H9 (cell line): ENCODE measurements around the gene TMEM69. TPM values are rescaled to one million over a fixed set of nuclear protein-coding genes. Genes with fewer than 3 reads are reported as not detected.
A peak's percentile ranks its signal among the peaks of the same experiment; 100 is the strongest.

Experiments used
- DNase-seq: peaks from one replicate; pipeline ENCODE4 v3.0.0-alpha.2; 2017
- H2AFZ ChIP-seq: one replicate; pipeline ENCODE4 v1.6.1; 2013; ENCODE audit warnings: mild to moderate bottlenecking, low read length, control low read depth, moderate library complexity
- H2AK5ac ChIP-seq: 2 replicates; pipeline ENCODE4 v1.6.1; 2013; ENCODE audit warnings: low read length, control low read depth, mixed read lengths; ENCODE audit not compliant: insufficient read length
- H2BK120ac ChIP-seq: one replicate; pipeline ENCODE4 v1.6.1; 2013; ENCODE audit warnings: low read depth, mild to moderate bottlenecking, low read length, control low read depth, inconsistent platforms; ENCODE audit not compliant: poor library complexity, severe bottlenecking
- H2BK12ac ChIP-seq: 2 replicates; pipeline ENCODE4 v1.6.1; 2013; ENCODE audit warnings: low read length, control low read depth, mixed read lengths, low read depth; ENCODE audit not compliant: insufficient read length
- H2BK15ac ChIP-seq: 2 replicates; pipeline ENCODE4 v1.6.1; 2013; ENCODE audit warnings: low read depth, low read length, control low read depth
- H2BK20ac ChIP-seq: one replicate; pipeline ENCODE4 v1.6.1; 2013; ENCODE audit warnings: low read depth, mild to moderate bottlenecking, low read length, control low read depth, inconsistent platforms; ENCODE audit not compliant: poor library complexity, severe bottlenecking
- H2BK5ac ChIP-seq: 2 replicates; pipeline ENCODE4 v1.6.1; 2013; ENCODE audit warnings: low read length, control low read depth, mixed read lengths; ENCODE audit not compliant: insufficient read length
- H3K14ac ChIP-seq: 2 replicates; pipeline ENCODE4 v1.6.1; 2013; ENCODE audit warnings: low read length, control low read depth; ENCODE audit not compliant: insufficient read depth
- H3K18ac ChIP-seq: 2 replicates; pipeline ENCODE4 v1.6.1; 2013; ENCODE audit warnings: low read depth, mild to moderate bottlenecking, mixed read lengths, low read length, control low read depth; ENCODE audit not compliant: insufficient read length
- H3K23ac ChIP-seq: 2 replicates; pipeline ENCODE4 v1.6.1; 2013; ENCODE audit warnings: low read length, control low read depth, mixed read lengths, low read depth; ENCODE audit not compliant: insufficient read length
- H3K23me2 ChIP-seq: 2 replicates; pipeline ENCODE4 v1.6.1; 2013; ENCODE audit warnings: low read depth, mild to moderate bottlenecking, mixed read lengths, low read length, control low read depth; ENCODE audit not compliant: insufficient read length, poor library complexity, severe bottlenecking
- H3K27ac ChIP-seq: 2 replicates; pipeline ENCODE4 v1.5.1; 2013; ENCODE audit warnings: low read length, control low read depth, mixed read lengths, low read depth; ENCODE audit not compliant: insufficient read length
- H3K27me3 ChIP-seq: 2 replicates; pipeline ENCODE4 v1.6.1; 2013; ENCODE audit warnings: low read length, control low read depth, inconsistent platforms; ENCODE audit not compliant: insufficient read depth
- H3K4ac ChIP-seq: 2 replicates; pipeline ENCODE4 v1.6.1; 2013; ENCODE audit warnings: low read depth, mild to moderate bottlenecking, control low read depth, inconsistent platforms, low read length, moderate library complexity
- H3K4me1 ChIP-seq: 2 replicates; pipeline ENCODE4 v1.6.1; 2013; ENCODE audit warnings: low read length, control low read depth, inconsistent platforms; ENCODE audit not compliant: insufficient read depth
- H3K4me2 ChIP-seq: 2 replicates; pipeline ENCODE4 v1.6.1; 2013; ENCODE audit warnings: low read length, control low read depth, mixed read lengths; ENCODE audit not compliant: insufficient read length, insufficient read depth
- H3K56ac ChIP-seq: 2 replicates; pipeline ENCODE4 v1.6.1; 2013; ENCODE audit warnings: low read depth, mild to moderate bottlenecking, mixed read lengths, low read length, control low read depth; ENCODE audit not compliant: insufficient read length
- H3K79me1 ChIP-seq: 2 replicates; pipeline ENCODE4 v1.6.1; 2013; ENCODE audit warnings: low read depth, mild to moderate bottlenecking, moderate library complexity, low read length, control low read depth, inconsistent platforms; ENCODE audit not compliant: insufficient read depth, poor library complexity, severe bottlenecking
- H3K79me2 ChIP-seq: 2 replicates; pipeline ENCODE4 v1.6.1; 2013; ENCODE audit warnings: low read length, control low read depth, inconsistent platforms; ENCODE audit not compliant: insufficient read depth
- H3K9ac ChIP-seq: 2 replicates; pipeline ENCODE4 v1.6.1; 2013; ENCODE audit warnings: low read length, control low read depth, mixed read lengths; ENCODE audit not compliant: insufficient read length; ENCODE audit errors: extremely low read depth
- H3K9me3 ChIP-seq: one replicate; pipeline ENCODE4 v1.6.1; 2013; ENCODE audit warnings: low read depth, low read length, inconsistent platforms; ENCODE audit not compliant: control insufficient read depth
- H3T11ph ChIP-seq: one replicate; pipeline ENCODE4 v1.6.1; 2013; ENCODE audit warnings: mild to moderate bottlenecking, low read length, control low read depth, inconsistent platforms
- H4K20me1 ChIP-seq: one replicate; pipeline ENCODE4 v1.6.1; 2013; ENCODE audit not compliant: control insufficient read depth, insufficient read length, insufficient read depth
- H4K5ac ChIP-seq: 2 replicates; pipeline ENCODE4 v1.6.1; 2013; ENCODE audit warnings: low read depth, mild to moderate bottlenecking, mixed read lengths, low read length, control low read depth; ENCODE audit not compliant: insufficient read length
- H4K8ac ChIP-seq: replicated peaks from 2 replicates; pipeline ENCODE4 v1.6.1; 2013; ENCODE audit warnings: low read length, control low read depth, mixed read lengths, low read depth; ENCODE audit not compliant: insufficient read length
- H4K91ac ChIP-seq: 2 replicates; pipeline ENCODE4 v1.6.1; 2013; ENCODE audit warnings: low read depth, mild to moderate bottlenecking, moderate library complexity, mixed read lengths, low read length, control low read depth; ENCODE audit not compliant: insufficient read length
- H3K27ac Mint-ChIP-seq, 3 experiments: 2 replicates in 2 of 3; 3 replicates in 1 of 3; pipeline ENCODE4 v1.8.0; 2020 to 2021; ENCODE audit warnings: mixed read lengths in 3 of 3, mild to moderate bottlenecking in 1 of 3, moderate library complexity in 1 of 3
- H3K27me3 Mint-ChIP-seq: 2 replicates; pipeline ENCODE4 v1.8.0; 2021; ENCODE audit warnings: low read depth, mild to moderate bottlenecking, moderate library complexity, mixed read lengths
- H3K36me3 Mint-ChIP-seq, 3 experiments: 2 replicates in 2 of 3; 3 replicates in 1 of 3; pipeline ENCODE4 v1.8.0; 2020 to 2021; ENCODE audit warnings: low read depth in 3 of 3, mixed read lengths in 3 of 3; ENCODE audit not compliant: insufficient read depth in 1 of 3
- H3K4me1 Mint-ChIP-seq, 2 experiments: 2 replicates each; pipeline ENCODE4 v1.8.0; 2020; ENCODE audit warnings: mixed read lengths in 2 of 2
- H3K4me3 Mint-ChIP-seq, 2 experiments: 2 replicates in 1 of 2; 3 replicates in 1 of 2; pipeline ENCODE4 v1.8.0; 2020 to 2021; ENCODE audit warnings: mild to moderate bottlenecking in 2 of 2, mixed read lengths in 2 of 2, moderate library complexity in 1 of 2
- H3K9me3 Mint-ChIP-seq, 2 experiments: 2 replicates in 1 of 2; 3 replicates in 1 of 2; pipeline ENCODE4 v1.8.0; 2020; ENCODE audit warnings: mild to moderate bottlenecking in 2 of 2, mixed read lengths in 2 of 2, moderate library complexity in 1 of 2
- CTCF ChIP-seq: fragments of 200-600 bp; sonication (generic); conservative IDR thresholded peaks from 3 replicates; pipeline ENCODE4 v1.8.0; 2021; ENCODE audit warnings: antibody characterized with exemption, mild to moderate bottlenecking
- WGBS: extraction: QIAGEN DNeasy Blood & Tissue Kit; methylation state at CpG from one replicate; pipeline ENCODE4 v1.1.7; 2013; ENCODE audit warnings: missing lambda C conversion rate, low lambda C conversion rate, mixed read lengths; ENCODE audit not compliant: insufficient read length; ENCODE audit errors: extremely low coverage; 5-methylcytosine and 5-hydroxymethylcytosine counted together
- total RNA-seq: library from RNA; stranded (reverse); gene quantifications from 2 replicates; pipeline ENCODE4 v1.2.1, GENCODE V29; 2021

TMEM69 gene
- total RNA-seq, 1 experiment from 2014 or later, result 30.7 TPM

- H3K27ac ChIP-seq, result no peak overlapping the region
- H3K18ac ChIP-seq, result no peak overlapping the region
- H4K8ac ChIP-seq, result no peak overlapping the region
- TF ChIP-seq CTCF, result no peak
- H3K14ac ChIP-seq, result no peak overlapping the region
- H3K4me2 ChIP-seq, result no peak overlapping the region
- H3K9me3 ChIP-seq, result no peaks in the 10 kb centered on the region
- H3K23me2 ChIP-seq, result no peaks in the 10 kb centered on the region
- H3K79me1 ChIP-seq, result no peaks in the 10 kb centered on the region
- Mint-ChIP-seq H3K4me3 (no peak overlapping the region), H3K27me3 (no peaks in the 10 kb centered on the region), H3K27ac (peak overlapping the region in 1 of 3 experiments; percentile 43; a peak in 1 of 7 replicates), H3K4me1 (peaks cover 5 to 13% of the 10 kb centered on the region in 2 experiments), H3K36me3 (peaks cover 0 to 2% (median 0%) of the 10 kb centered on the region in 3 experiments; a peak in 1 of 7 replicates), H3K9me3 (no peaks in the 10 kb centered on the region)
- no peak overlapping the region for H2AFZ ChIP-seq
- H3K9ac ChIP-seq, result no peak overlapping the region
- H4K5ac ChIP-seq, result no peak overlapping the region
- H4K20me1 ChIP-seq, result no peaks in the 10 kb centered on the region
- H3T11ph ChIP-seq, result no peak overlapping the region
- no peak overlapping the region for H2BK20ac ChIP-seq
- H3K4me1 ChIP-seq, result no peaks in the 10 kb centered on the region
- H3K79me2 ChIP-seq, result no peaks in the 10 kb centered on the region
- no peak overlapping the region for H2BK12ac ChIP-seq
- H2BK15ac ChIP-seq, result no peak overlapping the region
- no peak overlapping the region for H3K4ac ChIP-seq
- H3K56ac ChIP-seq, result no peak overlapping the region
- H2AK5ac ChIP-seq, result no peak overlapping the region
- no peaks in the 10 kb centered on the region for H3K27me3 ChIP-seq
- 100% methylated on average over 1 of the region's 3 CpGs for WGBS
- H2BK120ac ChIP-seq, result no peak overlapping the region
- no peak overlapping the region for H4K91ac ChIP-seq
- no peak overlapping the region for H3K23ac ChIP-seq
- DNase-seq, result no peak
- no peak overlapping the region for H2BK5ac ChIP-seq
These were observed 42.2 kb downstream of the TMEM69 start for GRCh38 chr1:45730075-45730779.
